Astrocyte (in vitro differentiated cells and primary cell): ENCODE results near the gene PKP3. TPM values are rescaled to one million over a fixed set of nuclear protein-coding genes. Genes with fewer than 3 reads are reported as not detected.

ENCODE experiments used
- DNase-seq: peaks from one replicate; pipeline ENCODE4 v3.0.0-alpha.2; 2010; ENCODE audit warnings: low read depth
- FAIRE-seq: peaks from 2 replicates; lab custom pipeline; 2011; peaks lifted over from hg19 to GRCh38; lab: Jason Lieb, UNC
- H2AFZ ChIP-seq: 2 replicates; pipeline ENCODE4 v1.6.0; 2012; ENCODE audit warnings: low read depth, low read length, inconsistent platforms
- H3K27ac ChIP-seq: 2 replicates; pipeline ENCODE4 v1.5.1; 2011; ENCODE audit warnings: low read depth, low read length, inconsistent platforms
- H3K27me3 ChIP-seq: 2 replicates; pipeline ENCODE4 v1.6.0; 2011; ENCODE audit warnings: low read length, inconsistent platforms; ENCODE audit not compliant: insufficient read depth
- H3K36me3 ChIP-seq: 2 replicates; pipeline ENCODE4 v1.5.1; 2011; ENCODE audit warnings: low read length, inconsistent platforms; ENCODE audit not compliant: insufficient read depth
- H3K4me1 ChIP-seq: 2 replicates; pipeline ENCODE4 v1.5.1; 2011; ENCODE audit warnings: low read length, inconsistent platforms; ENCODE audit not compliant: insufficient read depth
- H3K4me2 ChIP-seq: 2 replicates; pipeline ENCODE4 v1.6.0; 2012; ENCODE audit warnings: low read length, inconsistent platforms
- H3K4me3 ChIP-seq: 2 replicates; pipeline ENCODE4 v1.5.1; 2011; ENCODE audit warnings: low read depth, mild to moderate bottlenecking, low read length, inconsistent platforms; ENCODE audit not compliant: insufficient read depth
- H3K79me2 ChIP-seq: 2 replicates; pipeline ENCODE4 v1.6.0; 2012; ENCODE audit warnings: mild to moderate bottlenecking, low read length, inconsistent platforms; ENCODE audit not compliant: insufficient read depth
- H3K9ac ChIP-seq: 2 replicates; pipeline ENCODE4 v1.6.0; 2012; ENCODE audit warnings: mild to moderate bottlenecking, low read length, inconsistent platforms
- H3K9me3 ChIP-seq: 2 replicates; pipeline ENCODE4 v1.5.1; 2012; ENCODE audit warnings: low read depth, mild to moderate bottlenecking, low read length, inconsistent platforms; ENCODE audit not compliant: insufficient read depth
- H4K20me1 ChIP-seq: 2 replicates; pipeline ENCODE4 v1.6.0; 2012; ENCODE audit warnings: low read length, inconsistent platforms; ENCODE audit not compliant: insufficient read depth
- H3K27ac Mint-ChIP-seq: one replicate; pipeline ENCODE4 v1.8.0; 2021; ENCODE audit warnings: mild to moderate bottlenecking, mixed read lengths; ENCODE audit not compliant: unreplicated experiment
- H3K27me3 Mint-ChIP-seq: one replicate; pipeline ENCODE4 v1.8.0; 2021; ENCODE audit warnings: low read depth, mixed read lengths; ENCODE audit not compliant: unreplicated experiment
- H3K36me3 Mint-ChIP-seq: one replicate; pipeline ENCODE4 v1.8.0; 2021; ENCODE audit warnings: low read depth, mixed read lengths; ENCODE audit not compliant: unreplicated experiment
- H3K4me1 Mint-ChIP-seq: one replicate; pipeline ENCODE4 v1.8.0; 2021; ENCODE audit warnings: low read depth, mixed read lengths; ENCODE audit not compliant: unreplicated experiment
- H3K4me3 Mint-ChIP-seq: one replicate; pipeline ENCODE4 v1.8.0; 2021; ENCODE audit warnings: mild to moderate bottlenecking, moderate library complexity, mixed read lengths; ENCODE audit not compliant: unreplicated experiment
- H3K9me3 Mint-ChIP-seq: one replicate; pipeline ENCODE4 v1.8.0; 2021; ENCODE audit warnings: mild to moderate bottlenecking, mixed read lengths; ENCODE audit not compliant: unreplicated experiment
- CTCF ChIP-seq: IDR thresholded peaks from 2 replicates; pipeline ENCODE4 v1.5.1; 2011; ENCODE audit warnings: low read depth, mild to moderate bottlenecking, inconsistent platforms, low read length, moderate library complexity; ENCODE audit not compliant: insufficient read depth
- EZH2 ChIP-seq: IDR thresholded peaks from 2 replicates; pipeline ENCODE4 v1.6.1; 2012; ENCODE audit warnings: mild to moderate bottlenecking, low read length, inconsistent platforms; ENCODE audit not compliant: insufficient read depth
- total RNA-seq: library from RNA; stranded (reverse); gene quantifications from 2 replicates; pipeline ENCODE4 v1.2.1, GENCODE V29; 2021

The PKP3 gene
- total RNA-seq, 1 donor from 2014 or later = 2.1 TPM

- FAIRE-seq = no peak
Observed at GRCh38 chr11:443542-444199, 49.7 kb downstream of the PKP3 start.

GRCh38 chr11:444396-445144 is 50.6 kb downstream of the PKP3 start:
- no peak overlapping the region for H3K4me3 Mint-ChIP-seq
- peaks cover 2% of the 10 kb centered on the region for H3K36me3 Mint-ChIP-seq
- H3K36me3 ChIP-seq = no peaks in the 10 kb centered on the region
- no peaks in the 10 kb centered on the region for H3K9me3 ChIP-seq
- H3K4me1 Mint-ChIP-seq = peaks cover 6% of the 10 kb centered on the region
- peaks cover 4% of the 10 kb centered on the region for H3K4me1 ChIP-seq
- H3K9ac ChIP-seq = peak overlapping the region; percentile 46
- no peak overlapping the region for H3K27ac ChIP-seq
- H3K27ac Mint-ChIP-seq = no peak overlapping the region
- TF ChIP-seq EZH2 = no peak
- TF ChIP-seq CTCF = no peak
- H3K4me2 ChIP-seq = peak overlapping the region; percentile 58
- FAIRE-seq (no peak), DNase-seq (peak; percentile 18)
- peaks cover 3% of the 10 kb centered on the region for H3K27me3 ChIP-seq
- H2AFZ ChIP-seq = peak overlapping the region; percentile 66
- no peaks in the 10 kb centered on the region for H4K20me1 ChIP-seq
- H3K79me2 ChIP-seq = peaks cover 3% of the 10 kb centered on the region
- H3K27me3 Mint-ChIP-seq = peaks cover 5% of the 10 kb centered on the region
- H3K4me3 ChIP-seq = no peak overlapping the region
- H3K9me3 Mint-ChIP-seq = no peaks in the 10 kb centered on the region

More at GRCh38 chr11:443542-444199, 49.7 kb downstream of the PKP3 start:
- no peaks in the 10 kb centered on the region for H3K79me2 ChIP-seq
- H3K4me3 ChIP-seq = no peak overlapping the region
- H3K27ac ChIP-seq = no peak overlapping the region
- H4K20me1 ChIP-seq = no peaks in the 10 kb centered on the region
- Mint-ChIP-seq H3K9me3 (no peaks in the 10 kb centered on the region), H3K4me1 (peaks cover 6% of the 10 kb centered on the region), H3K4me3 (no peak overlapping the region), H3K27ac (no peak overlapping the region), H3K27me3 (peaks cover 6% of the 10 kb centered on the region), H3K36me3 (peaks cover 2% of the 10 kb centered on the region)
- H3K36me3 ChIP-seq = no peaks in the 10 kb centered on the region
- no peak for DNase-seq
- H3K9me3 ChIP-seq = no peaks in the 10 kb centered on the region
- peaks cover 3% of the 10 kb centered on the region for H3K27me3 ChIP-seq
- no peak overlapping the region for H3K4me2 ChIP-seq
- no peak overlapping the region for H2AFZ ChIP-seq
- no peak for TF ChIP-seq EZH2
- TF ChIP-seq CTCF = no peak
- no peak overlapping the region for H3K9ac ChIP-seq
- H3K4me1 ChIP-seq = peaks cover 4% of the 10 kb centered on the region
